ENCODE measurements around the gene PRDX5. TPM values are rescaled to one million over a fixed set of nuclear protein-coding genes. Genes with fewer than 3 reads are reported as not detected.

PRDX5 gene
- total RNA-seq, 1 experiment from 2014 or later: 206 TPM

- BruUV-seq (replicated peaks): no TSS peak
- no peaks in the 10 kb centered on the region for H3K36me3 ChIP-seq (ENCODE audit: insufficient read depth, low read length, poor library complexity, severe bottlenecking)
- intact Hi-C loops (cut with micrococcal nuclease; ENCODE audit: unreplicated experiment): no loop called here
Observed at GRCh38 chr11:64343767-64344559, 26.0 kb downstream of the PRDX5 start.

GRCh38 chr11:64344787-64345186 is 26.9 kb downstream of the PRDX5 start:
- ChIA-PET CTCF (interaction anchor here (1.9 kb wide), 1 partner anchor 10 kb away, joined by 14 read pairs; no protein-coding TSS in a partner anchor), POLR2A (ENCODE audit: low non-redundant PET) (no interaction called here)
- no peak for TF ChIP-seq CTCF (conservative IDR thresholded peaks at IDR 0.05; ENCODE audit: low read depth, low read length)
- TF ChIP-seq EZH2 (IDR thresholded peaks at IDR 0.05; ENCODE audit: borderline replicate concordance, low read depth, low read length, poor library complexity, severe bottlenecking): no peak
- Histone ChIP-seq H3K9me3 (ENCODE audit: low read depth, low read length, poor library complexity, severe bottlenecking) (no peaks in the 10 kb centered on the region), H3K4me3 (ENCODE audit: low read depth, low read length, poor library complexity, severe bottlenecking) (no peak overlapping the region), H3K27me3 (replicated peaks; ENCODE audit: insufficient read depth, low read depth, low read length, poor library complexity) (no peaks in the 10 kb centered on the region), H3K27ac (ENCODE audit: low read depth, low read length, poor library complexity, severe bottlenecking) (no peak overlapping the region), H3K36me3 (ENCODE audit: insufficient read depth, low read length, poor library complexity, severe bottlenecking) (no peaks in the 10 kb centered on the region), H3K4me1 (ENCODE audit: insufficient read depth, low read length, poor library complexity, severe bottlenecking) (no peaks in the 10 kb centered on the region)
- intact Hi-C loops (cut with micrococcal nuclease; ENCODE audit: unreplicated experiment): no loop called here
- BruUV-seq (replicated peaks): no TSS peak
- no peak for DNase-seq (ENCODE audit: low spot score)

More at GRCh38 chr11:64343767-64344559, 26.0 kb downstream of the PRDX5 start:
- H3K4me1 ChIP-seq (ENCODE audit: insufficient read depth, low read length, poor library complexity, severe bottlenecking): no peaks in the 10 kb centered on the region
- H3K9me3 ChIP-seq (ENCODE audit: low read depth, low read length, poor library complexity, severe bottlenecking): no peaks in the 10 kb centered on the region
- TF ChIP-seq CTCF (conservative IDR thresholded peaks at IDR 0.05; ENCODE audit: low read depth, low read length) (peak; percentile 47), EZH2 (IDR thresholded peaks at IDR 0.05; ENCODE audit: borderline replicate concordance, low read depth, low read length, poor library complexity, severe bottlenecking) (no peak)
- POLR2A ChIA-PET (ENCODE audit: low non-redundant PET): no interaction called here
- H3K4me3 ChIP-seq (ENCODE audit: low read depth, low read length, poor library complexity, severe bottlenecking): no peak overlapping the region
- CTCF ChIA-PET: interaction anchor here (1.9 kb wide), 1 partner anchor 11 kb away, joined by 14 read pairs; no protein-coding TSS in a partner anchor
- DNase-seq (ENCODE audit: low spot score): no peak
- no peak overlapping the region for H3K27ac ChIP-seq (ENCODE audit: low read depth, low read length, poor library complexity, severe bottlenecking)
- no peaks in the 10 kb centered on the region for H3K27me3 ChIP-seq (replicated peaks; ENCODE audit: insufficient read depth, low read depth, low read length, poor library complexity)

GRCh38 chr11:64347193-64347867 is 29.4 kb downstream of the PRDX5 start:
- no peaks in the 10 kb centered on the region for H3K27me3 ChIP-seq (replicated peaks; ENCODE audit: insufficient read depth, low read depth, low read length, poor library complexity)
- DNase-seq (ENCODE audit: low spot score): no peak
- H3K36me3 ChIP-seq (ENCODE audit: insufficient read depth, low read length, poor library complexity, severe bottlenecking): no peaks in the 10 kb centered on the region
- CTCF ChIA-PET: no interaction called here
- POLR2A ChIA-PET (ENCODE audit: low non-redundant PET): no interaction called here
- no peaks in the 10 kb centered on the region for H3K4me1 ChIP-seq (ENCODE audit: insufficient read depth, low read length, poor library complexity, severe bottlenecking)
- no TSS peak for BruUV-seq (replicated peaks)
- H3K27ac ChIP-seq (ENCODE audit: low read depth, low read length, poor library complexity, severe bottlenecking): no peak overlapping the region
- intact Hi-C loops (cut with micrococcal nuclease; ENCODE audit: unreplicated experiment): no loop called here
- no peaks in the 10 kb centered on the region for H3K9me3 ChIP-seq (ENCODE audit: low read depth, low read length, poor library complexity, severe bottlenecking)
- no peak overlapping the region for H3K4me3 ChIP-seq (ENCODE audit: low read depth, low read length, poor library complexity, severe bottlenecking)
- TF ChIP-seq CTCF (conservative IDR thresholded peaks at IDR 0.05; ENCODE audit: low read depth, low read length) (no peak), EZH2 (IDR thresholded peaks at IDR 0.05; ENCODE audit: borderline replicate concordance, low read depth, low read length, poor library complexity, severe bottlenecking) (no peak)
